Activated CD8-positive, alpha-beta memory T cell treated with anti-CD3 and anti-CD28 coated beads, Interleukin-2, amount 10 ng/mL, durations not matched to agents 7 days and 5 days (primary cell): Measurements from ENCODE around the gene FRA10AC1. TPM values are rescaled to one million over a fixed set of nuclear protein-coding genes. Genes with fewer than 3 reads are reported as not detected.
A peak's percentile ranks its signal among the peaks of the same experiment; 100 is the strongest.

Experiments used
- ATAC-seq: fragments of 150-1000 bp; cut with Tn5 transposase; one replicate; pipeline ENCODE4 v1.10.0; 2021; ENCODE audit warnings: moderate library complexity
- CTCF ChIA-PET: fragments of 350-600 bp; sonication (Branson Sonifier 250); formaldehyde crosslinking; loops from one replicate; lab custom pipeline; 2021; ENCODE audit warnings: antibody characterized with exemption; lab: Charles Lee
- DNase-seq: peaks from one replicate; pipeline ENCODE4 v3.0.0-alpha.2; 2020
- H3K27ac Mint-ChIP-seq: one replicate; pipeline ENCODE4 v1.8.0; 2021; ENCODE audit warnings: mild to moderate bottlenecking, mixed read lengths
- H3K27me3 Mint-ChIP-seq: one replicate; pipeline ENCODE4 v1.8.0; 2021; ENCODE audit warnings: mixed read lengths
- H3K36me3 Mint-ChIP-seq: one replicate; pipeline ENCODE4 v1.8.0; 2021; ENCODE audit warnings: mild to moderate bottlenecking, mixed read lengths
- H3K4me1 Mint-ChIP-seq: one replicate; pipeline ENCODE4 v1.8.0; 2021; ENCODE audit warnings: mixed read lengths
- H3K4me3 Mint-ChIP-seq: one replicate; pipeline ENCODE4 v1.8.0; 2021; ENCODE audit warnings: mild to moderate bottlenecking, moderate library complexity, mixed read lengths
- H3K9me3 Mint-ChIP-seq: one replicate; pipeline ENCODE4 v1.8.0; 2022; ENCODE audit warnings: low read depth, mixed read lengths
- total RNA-seq, 2 experiments: library from RNA; stranded (reverse); gene quantifications; one replicate each; pipeline ENCODE4 v1.2.3, GENCODE V29; 2021

The FRA10AC1 gene, protein sequence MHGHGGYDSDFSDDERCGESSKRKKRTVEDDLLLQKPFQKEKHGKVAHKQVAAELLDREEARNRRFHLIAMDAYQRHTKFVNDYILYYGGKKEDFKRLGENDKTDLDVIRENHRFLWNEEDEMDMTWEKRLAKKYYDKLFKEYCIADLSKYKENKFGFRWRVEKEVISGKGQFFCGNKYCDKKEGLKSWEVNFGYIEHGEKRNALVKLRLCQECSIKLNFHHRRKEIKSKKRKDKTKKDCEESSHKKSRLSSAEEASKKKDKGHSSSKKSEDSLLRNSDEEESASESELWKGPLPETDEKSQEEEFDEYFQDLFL
- total RNA-seq = 10 to 100 TPM; 12.5 to 12.8 TPM

DNA sequence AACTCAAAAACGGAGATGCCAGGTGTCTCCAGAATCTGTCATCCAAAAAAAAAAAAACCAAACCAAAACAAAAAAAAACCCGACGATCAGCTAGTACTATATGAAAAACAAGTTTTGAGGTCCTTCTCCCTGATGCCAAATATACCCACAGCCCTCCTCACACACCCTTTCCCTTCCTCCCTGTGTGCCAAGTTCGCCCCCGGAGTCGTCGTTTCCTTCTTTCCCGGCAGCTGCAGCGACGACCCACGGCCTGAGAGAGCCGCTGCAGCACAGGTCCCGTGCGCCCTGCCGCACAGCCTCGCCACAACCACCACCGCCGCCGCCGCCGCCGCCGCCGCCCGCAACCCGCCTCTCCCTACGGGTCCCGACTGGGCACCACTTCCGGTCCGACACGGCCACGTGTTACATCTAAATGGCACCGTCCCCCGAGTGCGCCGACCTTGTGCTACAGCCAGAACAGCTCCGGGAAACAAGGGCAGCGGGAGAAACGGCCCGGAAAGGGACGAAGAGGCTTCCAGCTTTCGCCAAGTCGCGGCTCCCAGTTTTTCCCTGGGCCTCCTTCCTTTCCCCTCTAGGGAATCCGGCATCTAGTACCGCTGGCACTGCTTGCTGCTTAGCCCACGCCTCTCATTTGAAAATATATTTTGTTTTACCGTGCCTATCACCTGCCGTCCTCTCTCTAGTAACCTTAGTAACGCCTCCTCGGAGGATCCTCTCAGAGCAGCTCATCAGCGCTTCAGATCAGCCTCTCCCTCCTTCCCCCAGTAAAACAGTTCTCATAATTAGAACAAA lies at the start of gene FRA10AC1:
Gene FRA10AC1 (minus strand): TSS at position 383 of the 792 bp plus-strand sequence. CDS start 2,486 bp downstream, outside the sequence.
- no peak within 1 kb of the TSS for H3K4me3 Mint-ChIP-seq
- H3K36me3 Mint-ChIP-seq = peaks cover 6% of the 10 kb centered on the region
- DNase-seq = peak; percentile 93
- ATAC-seq = peak; percentile 88
- H3K27me3 Mint-ChIP-seq = no peaks in the 10 kb centered on the region
- CTCF ChIA-PET = interaction anchor here (0.7 to 1.7 kb wide), 7 partner anchors 12 to 1127 kb away, joined by 3 to 7 read pairs (median 3); no protein-coding TSS in a partner anchor
- no peaks in the 10 kb centered on the region for H3K9me3 Mint-ChIP-seq
- H3K27ac Mint-ChIP-seq = no peak within 1 kb of the TSS
- peaks cover 11% of the 10 kb centered on the region for H3K4me1 Mint-ChIP-seq

GRCh38 chr10:93751832-93752231 lies 49.4 kb upstream of the FRA10AC1 start:
- CTCF ChIA-PET = no interaction called here
- H3K4me1 Mint-ChIP-seq = no peaks in the 10 kb centered on the region
- DNase-seq (no peak), ATAC-seq (no peak)
- H3K36me3 Mint-ChIP-seq = no peaks in the 10 kb centered on the region
- H3K4me3 Mint-ChIP-seq = no peak overlapping the region
- no peak overlapping the region for H3K27ac Mint-ChIP-seq
- H3K9me3 Mint-ChIP-seq = no peaks in the 10 kb centered on the region
- H3K27me3 Mint-ChIP-seq = peaks cover 18% of the 10 kb centered on the region

- ATAC-seq = no peak
- H3K36me3 Mint-ChIP-seq = no peaks in the 10 kb centered on the region
- no peak for DNase-seq
- H3K4me1 Mint-ChIP-seq = no peaks in the 10 kb centered on the region
- H3K4me3 Mint-ChIP-seq = no peak overlapping the region
- H3K27ac Mint-ChIP-seq = no peak overlapping the region
- no peaks in the 10 kb centered on the region for H3K9me3 Mint-ChIP-seq
- CTCF ChIA-PET = no interaction called here
- H3K27me3 Mint-ChIP-seq = peaks cover 13% of the 10 kb centered on the region
Measured at GRCh38 chr10:93751124-93751523, 48.7 kb upstream of the FRA10AC1 start.

GRCh38 chr10:93749218-93749799 lies 46.9 kb upstream of the FRA10AC1 start:
- no peak overlapping the region for H3K4me3 Mint-ChIP-seq
- ATAC-seq = no peak
- CTCF ChIA-PET = interaction anchor here (1.5 kb wide), 1 partner anchor 68 kb away, joined by 3 read pairs; no protein-coding TSS in a partner anchor

DNA sequence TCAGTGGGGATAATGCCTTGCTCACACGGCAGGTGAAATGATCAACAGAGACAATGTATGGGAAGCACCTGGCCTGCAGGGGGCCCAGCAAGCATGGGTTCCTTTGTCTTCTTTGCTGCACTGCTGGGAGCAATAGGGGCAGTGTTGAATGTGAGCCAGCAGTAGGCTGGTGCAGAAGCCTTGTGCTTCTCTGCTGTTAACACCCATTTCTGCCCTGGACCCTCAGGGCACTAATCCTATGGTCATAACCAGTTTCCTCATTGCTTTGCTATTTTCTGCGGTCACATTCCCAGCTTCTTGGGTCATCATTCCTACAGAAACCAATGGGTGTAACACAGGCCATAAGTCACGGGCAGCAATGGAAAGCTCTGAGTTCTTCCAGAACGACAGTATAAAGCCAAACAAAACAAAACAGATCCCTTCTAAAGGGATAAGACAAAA lies 44.5 kb upstream of the FRA10AC1 start:
- H3K4me1 Mint-ChIP-seq = peaks cover 2% of the 10 kb centered on the region
- H3K36me3 Mint-ChIP-seq = no peaks in the 10 kb centered on the region
- H3K4me3 Mint-ChIP-seq = no peak overlapping the region
- no peak overlapping the region for H3K27ac Mint-ChIP-seq
- CTCF ChIA-PET = interaction anchor here (0.6 to 2.4 kb wide), 2 partner anchors 15 to 69 kb away, joined by 4 to 6 read pairs; no protein-coding TSS in a partner anchor
- H3K27me3 Mint-ChIP-seq = peaks cover 8% of the 10 kb centered on the region
- H3K9me3 Mint-ChIP-seq = no peaks in the 10 kb centered on the region
- ATAC-seq (no peak), DNase-seq (no peak)

More at GRCh38 chr10:93749218-93749799, 46.9 kb upstream of the FRA10AC1 start:
- no peaks in the 10 kb centered on the region for H3K4me1 Mint-ChIP-seq
- H3K27me3 Mint-ChIP-seq = peaks cover 10% of the 10 kb centered on the region
- H3K9me3 Mint-ChIP-seq = no peaks in the 10 kb centered on the region
- DNase-seq = no peak
- H3K27ac Mint-ChIP-seq = no peak overlapping the region
- H3K36me3 Mint-ChIP-seq = no peaks in the 10 kb centered on the region

- DNase-seq (no peak), ATAC-seq (no peak)
- Mint-ChIP-seq H3K4me1 (peaks cover 2% of the 10 kb centered on the region), H3K27ac (no peak overlapping the region), H3K9me3 (no peaks in the 10 kb centered on the region), H3K36me3 (no peaks in the 10 kb centered on the region), H3K27me3 (peaks cover 14% of the 10 kb centered on the region), H3K4me3 (no peak overlapping the region)
- CTCF ChIA-PET = interaction anchor here (1.1 to 2.4 kb wide), 2 partner anchors 70 to 574 kb away, joined by 3 to 6 read pairs; no protein-coding TSS in a partner anchor
Measured at GRCh38 chr10:93745408-93746065, 43.1 kb upstream of the FRA10AC1 start.

- CTCF ChIA-PET = no interaction called here
- Mint-ChIP-seq H3K4me3 (no peak overlapping the region), H3K27me3 (peaks cover 16% of the 10 kb centered on the region), H3K4me1 (peaks cover 2% of the 10 kb centered on the region), H3K27ac (no peak overlapping the region), H3K36me3 (no peaks in the 10 kb centered on the region), H3K9me3 (no peaks in the 10 kb centered on the region)
- ATAC-seq (no peak), DNase-seq (no peak)
Measured at GRCh38 chr10:93742633-93743349, 40.4 kb upstream of the FRA10AC1 start.

DNA sequence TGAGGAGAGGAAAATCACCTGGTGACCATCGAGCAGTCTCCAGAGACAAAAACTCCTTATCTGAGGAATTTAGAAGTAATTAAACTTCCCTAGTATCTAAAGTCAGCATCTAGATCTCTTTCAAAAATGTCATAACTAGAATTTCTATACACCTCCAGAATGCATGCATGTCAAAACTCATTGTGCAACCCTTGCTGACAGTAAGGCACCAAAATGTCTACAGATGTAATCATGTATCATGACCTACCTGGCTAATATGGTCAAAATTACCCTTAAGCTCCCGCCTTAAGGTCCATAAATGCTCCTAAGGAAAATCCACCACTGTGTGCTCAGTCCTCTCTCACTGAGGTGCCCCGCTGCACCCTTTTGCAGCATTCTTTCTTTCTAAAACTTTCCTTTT lies 39.0 kb upstream of the FRA10AC1 start:
- ATAC-seq (no peak), DNase-seq (no peak)
- CTCF ChIA-PET = no interaction called here
- no peaks in the 10 kb centered on the region for H3K36me3 Mint-ChIP-seq
- no peak overlapping the region for H3K27ac Mint-ChIP-seq
- no peak overlapping the region for H3K4me3 Mint-ChIP-seq
- H3K9me3 Mint-ChIP-seq = no peaks in the 10 kb centered on the region
- peaks cover 2% of the 10 kb centered on the region for H3K4me1 Mint-ChIP-seq
- peaks cover 27% of the 10 kb centered on the region for H3K27me3 Mint-ChIP-seq

GRCh38 chr10:93726024-93726423 lies 23.6 kb upstream of the FRA10AC1 start:
- peaks cover 36% of the 10 kb centered on the region for H3K27me3 Mint-ChIP-seq
- no peaks in the 10 kb centered on the region for H3K4me1 Mint-ChIP-seq
- DNase-seq (no peak), ATAC-seq (no peak)
- no peak overlapping the region for H3K4me3 Mint-ChIP-seq
- H3K27ac Mint-ChIP-seq = no peak overlapping the region
- no peaks in the 10 kb centered on the region for H3K36me3 Mint-ChIP-seq
- CTCF ChIA-PET = no interaction called here
- H3K9me3 Mint-ChIP-seq = no peaks in the 10 kb centered on the region

DNA sequence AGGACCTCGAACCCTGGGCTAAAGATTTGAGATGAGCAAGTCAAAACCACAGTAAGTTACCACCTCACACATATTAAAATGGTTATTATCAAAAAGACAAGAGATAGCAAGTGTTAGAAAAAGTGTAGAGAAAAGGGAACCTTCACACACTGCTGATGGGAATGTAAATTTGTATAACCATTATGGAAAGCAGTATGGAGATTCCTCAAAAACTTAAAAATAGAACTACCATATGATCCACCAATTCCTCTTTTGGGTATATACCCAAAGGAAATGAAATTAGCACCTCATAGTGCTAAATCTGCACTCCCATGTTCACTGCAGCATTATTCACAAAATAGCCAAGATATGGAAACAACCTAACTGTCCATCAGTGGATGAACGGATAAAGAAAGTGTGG lies 20.8 kb upstream of the FRA10AC1 start:
- Mint-ChIP-seq H3K4me1 (peaks cover 11% of the 10 kb centered on the region), H3K36me3 (no peaks in the 10 kb centered on the region), H3K27ac (no peak overlapping the region), H3K9me3 (no peaks in the 10 kb centered on the region), H3K27me3 (peaks cover 50% of the 10 kb centered on the region), H3K4me3 (no peak overlapping the region)
- DNase-seq (no peak), ATAC-seq (no peak)
- CTCF ChIA-PET = no interaction called here

DNA sequence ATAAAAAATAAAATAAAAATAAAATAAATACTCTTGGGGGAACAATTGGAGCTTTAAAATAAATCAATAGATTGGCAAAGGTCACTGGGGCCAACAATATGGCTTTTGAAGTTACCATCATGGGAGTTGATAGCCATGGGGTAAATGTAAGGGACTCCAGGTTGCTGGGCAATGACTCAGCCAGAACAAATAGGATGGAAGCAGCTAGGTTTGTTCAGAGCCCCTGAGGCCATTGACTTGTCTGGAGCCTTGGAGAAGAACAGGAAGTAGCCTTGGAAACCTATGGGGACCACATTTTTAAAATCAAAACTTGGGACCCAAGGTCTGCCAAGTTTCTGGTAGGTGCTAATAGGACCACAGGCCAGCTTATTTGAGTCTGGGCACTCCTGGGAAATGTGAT lies 20.2 kb upstream of the FRA10AC1 start:
- CTCF ChIA-PET = no interaction called here
- ATAC-seq = no peak
- H3K9me3 Mint-ChIP-seq = no peaks in the 10 kb centered on the region
- peaks cover 53% of the 10 kb centered on the region for H3K27me3 Mint-ChIP-seq
- no peaks in the 10 kb centered on the region for H3K36me3 Mint-ChIP-seq
- no peak overlapping the region for H3K4me3 Mint-ChIP-seq
- no peak for DNase-seq
- H3K4me1 Mint-ChIP-seq = peaks cover 11% of the 10 kb centered on the region
- no peak overlapping the region for H3K27ac Mint-ChIP-seq

DNA sequence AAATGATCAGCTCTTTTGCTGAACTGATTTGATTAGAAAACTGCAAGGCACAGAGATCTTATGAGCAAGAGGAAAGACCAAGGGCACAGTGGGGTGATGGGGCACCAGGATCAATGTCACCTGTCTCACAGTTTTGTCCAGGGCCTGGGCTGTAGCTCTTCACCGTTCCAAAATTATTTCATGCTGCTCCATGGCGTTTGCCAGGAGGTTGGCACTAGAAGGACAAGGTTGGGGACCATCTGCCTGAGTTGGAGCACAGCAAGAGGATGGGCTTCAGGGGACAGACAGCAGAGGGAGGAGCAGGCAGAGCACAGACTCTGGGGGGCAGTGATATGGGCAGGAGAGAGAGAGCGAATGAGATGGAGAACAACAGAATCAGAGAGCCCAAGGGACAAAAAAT lies 17.5 kb upstream of the FRA10AC1 start:
- CTCF ChIA-PET = no interaction called here
- no peak for ATAC-seq
- H3K4me3 Mint-ChIP-seq = no peak overlapping the region
- H3K4me1 Mint-ChIP-seq = peaks cover 11% of the 10 kb centered on the region
- H3K9me3 Mint-ChIP-seq = no peaks in the 10 kb centered on the region
- H3K36me3 Mint-ChIP-seq = no peaks in the 10 kb centered on the region
- peaks cover 31% of the 10 kb centered on the region for H3K27me3 Mint-ChIP-seq
- DNase-seq = no peak
- no peak overlapping the region for H3K27ac Mint-ChIP-seq
